ENCODE results near the gene HELLS.

DNA sequence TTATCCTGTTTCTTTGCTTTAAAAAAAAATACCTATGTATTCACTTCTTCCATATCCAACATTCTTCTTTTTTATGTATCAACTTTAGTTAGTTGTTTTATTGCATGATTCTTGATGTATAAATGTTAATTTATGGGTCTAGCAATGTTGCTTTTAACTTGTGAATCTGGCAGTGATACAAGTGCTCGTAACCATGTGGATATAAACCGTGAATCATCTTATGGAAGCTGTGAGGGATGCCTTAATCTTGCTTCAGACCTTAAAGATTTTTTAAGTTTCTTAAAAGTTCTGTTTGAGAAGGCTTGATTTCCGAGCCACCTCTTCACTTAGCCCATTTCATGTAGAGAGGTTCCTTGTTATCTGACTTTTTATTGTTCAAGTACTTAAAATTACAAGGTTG lies 25.9 kb downstream of the HELLS start:
- TF ChIP-seq, protein P1, sequence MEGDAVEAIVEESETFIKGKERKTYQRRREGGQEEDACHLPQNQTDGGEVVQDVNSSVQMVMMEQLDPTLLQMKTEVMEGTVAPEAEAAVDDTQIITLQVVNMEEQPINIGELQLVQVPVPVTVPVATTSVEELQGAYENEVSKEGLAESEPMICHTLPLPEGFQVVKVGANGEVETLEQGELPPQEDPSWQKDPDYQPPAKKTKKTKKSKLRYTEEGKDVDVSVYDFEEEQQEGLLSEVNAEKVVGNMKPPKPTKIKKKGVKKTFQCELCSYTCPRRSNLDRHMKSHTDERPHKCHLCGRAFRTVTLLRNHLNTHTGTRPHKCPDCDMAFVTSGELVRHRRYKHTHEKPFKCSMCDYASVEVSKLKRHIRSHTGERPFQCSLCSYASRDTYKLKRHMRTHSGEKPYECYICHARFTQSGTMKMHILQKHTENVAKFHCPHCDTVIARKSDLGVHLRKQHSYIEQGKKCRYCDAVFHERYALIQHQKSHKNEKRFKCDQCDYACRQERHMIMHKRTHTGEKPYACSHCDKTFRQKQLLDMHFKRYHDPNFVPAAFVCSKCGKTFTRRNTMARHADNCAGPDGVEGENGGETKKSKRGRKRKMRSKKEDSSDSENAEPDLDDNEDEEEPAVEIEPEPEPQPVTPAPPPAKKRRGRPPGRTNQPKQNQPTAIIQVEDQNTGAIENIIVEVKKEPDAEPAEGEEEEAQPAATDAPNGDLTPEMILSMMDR (IDR thresholded peaks at IDR 0.05): no peak
- no peak for TF ChIP-seq POLR2A (IDR thresholded peaks at IDR 0.05)

Data from gastroesophageal sphincter (tissue), 3 donors.